Measurements from ENCODE around the gene SRC.

- no peak for TF ChIP-seq CTCF (IDR thresholded peaks at IDR 0.05; ENCODE audit: insufficient read depth, low read length)
- no peak for TF ChIP-seq POLR2AphosphoS5 (IDR thresholded peaks at IDR 0.05; ENCODE audit: low read depth)
- no peak for TF ChIP-seq REST (IDR thresholded peaks at IDR 0.05; ENCODE audit: insufficient replicate concordance, low read depth)
Measured at GRCh38 chr20:37397076-37397953, 51.4 kb downstream of the SRC start.

All from HL-60 (cell line).